A673 (cell line): ENCODE results near the gene CEP85L. TPM values are rescaled to one million over a fixed set of nuclear protein-coding genes. Genes with fewer than 3 reads are reported as not detected.

Source experiments
- BruUV-seq: library from RNA; stranded (reverse); fragments of 400-500 nt; replicated peaks from 2 replicates; lab custom pipeline; 2021; lab: Mats Ljungman, UMichigan
- CTCF ChIA-PET: fragments of 300-600 bp; sonication (Branson Sonifier 250); formaldehyde crosslinking; loops from one replicate; lab custom pipeline; 2022; ENCODE audit warnings: antibody characterized with exemption; lab: Charles Lee
- POLR2A ChIA-PET: fragments of 300-600 bp; sonication (Branson Sonifier 250); formaldehyde crosslinking; loops from one replicate; lab custom pipeline; 2022; ENCODE audit warnings: antibody characterized with exemption; ENCODE audit not compliant: low non-redundant PET; lab: Charles Lee
- DNase-seq: peaks from one replicate; pipeline ENCODE4 v3.0.0-alpha.2; 2015; ENCODE audit warnings: low spot score
- H3K27ac ChIP-seq: fragments of 200-600 bp; sonication (generic); 2 replicates; pipeline ENCODE4 v1.5.1; 2016; ENCODE audit warnings: mixed run types, low read depth, mild to moderate bottlenecking, mixed read lengths, antibody characterized with exemption, low read length; ENCODE audit not compliant: poor library complexity, severe bottlenecking
- H3K27me3 ChIP-seq: fragments of 200-600 bp; sonication (generic); replicated peaks from 2 replicates; pipeline ENCODE4 v1.6.1; 2017; ENCODE audit warnings: mixed run types, low read depth, mild to moderate bottlenecking, mixed read lengths, antibody characterized with exemption, low read length; ENCODE audit not compliant: insufficient read depth, poor library complexity
- H3K36me3 ChIP-seq: fragments of 200-600 bp; sonication (generic); 2 replicates; pipeline ENCODE4 v1.6.1; 2016; ENCODE audit warnings: mixed run types, mild to moderate bottlenecking, mixed read lengths, antibody characterized with exemption, low read length; ENCODE audit not compliant: insufficient read depth, poor library complexity, severe bottlenecking
- H3K4me1 ChIP-seq: fragments of 200-600 bp; sonication (generic); 2 replicates; pipeline ENCODE4 v1.6.1; 2017; ENCODE audit warnings: mixed run types, mild to moderate bottlenecking, mixed read lengths, antibody characterized with exemption, low read length; ENCODE audit not compliant: insufficient read depth, poor library complexity, severe bottlenecking
- H3K4me3 ChIP-seq: fragments of 200-600 bp; sonication (generic); 2 replicates; pipeline ENCODE4 v1.5.1; 2016; ENCODE audit warnings: low read depth, mixed run types, mild to moderate bottlenecking, mixed read lengths, low read length; ENCODE audit not compliant: poor library complexity, severe bottlenecking
- H3K9me3 ChIP-seq: fragments of 200-600 bp; sonication (generic); 2 replicates; pipeline ENCODE4 v1.6.1; 2016; ENCODE audit warnings: mixed run types, low read depth, mild to moderate bottlenecking, mixed read lengths, antibody characterized with exemption, low read length; ENCODE audit not compliant: poor library complexity, severe bottlenecking
- CTCF ChIP-seq: fragments of 300-800, 200-600 bp; sonication (generic); conservative IDR thresholded peaks from 2 replicates; pipeline ENCODE4 v1.5.1; 2017; ENCODE audit warnings: low read depth, mild to moderate bottlenecking, antibody characterized with exemption, low read length, moderate library complexity, mixed read lengths
- EZH2 ChIP-seq: fragments of 200-600 bp; sonication (generic); IDR thresholded peaks from 2 replicates; pipeline ENCODE4 v1.6.1; 2017; ENCODE audit warnings: borderline replicate concordance, low read depth, mild to moderate bottlenecking, mixed read lengths, antibody characterized with exemption, low read length; ENCODE audit not compliant: poor library complexity, severe bottlenecking
- intact Hi-C: fragments of 100-400 bp; cut with micrococcal nuclease; formaldehyde crosslinking; loops from one replicate; pipeline ENCODE4 v1.10.0; 2022; ENCODE audit not compliant: unreplicated experiment
- total RNA-seq: library from RNA; stranded (reverse); gene quantifications from 2 replicates; pipeline ENCODE4 v1.2.3, GENCODE V29; 2021

Gene CEP85L
- total RNA-seq, 1 experiment from 2014 or later = 7.4 TPM

GRCh38 chr6:118565311-118565960 lies 86.0 kb downstream of the CEP85L start:
- no TSS peak for BruUV-seq
- Histone ChIP-seq H3K36me3 (no peaks in the 10 kb centered on the region), H3K9me3 (no peaks in the 10 kb centered on the region), H3K27ac (no peak overlapping the region), H3K4me3 (no peak overlapping the region), H3K27me3 (no peaks in the 10 kb centered on the region), H3K4me1 (no peaks in the 10 kb centered on the region)
- intact Hi-C loops = no loop called here
- no peak for DNase-seq
- POLR2A ChIA-PET = no interaction called here
- CTCF ChIA-PET = no interaction called here
- TF ChIP-seq EZH2 = no peak
- peak; percentile 40 for TF ChIP-seq CTCF

DNA sequence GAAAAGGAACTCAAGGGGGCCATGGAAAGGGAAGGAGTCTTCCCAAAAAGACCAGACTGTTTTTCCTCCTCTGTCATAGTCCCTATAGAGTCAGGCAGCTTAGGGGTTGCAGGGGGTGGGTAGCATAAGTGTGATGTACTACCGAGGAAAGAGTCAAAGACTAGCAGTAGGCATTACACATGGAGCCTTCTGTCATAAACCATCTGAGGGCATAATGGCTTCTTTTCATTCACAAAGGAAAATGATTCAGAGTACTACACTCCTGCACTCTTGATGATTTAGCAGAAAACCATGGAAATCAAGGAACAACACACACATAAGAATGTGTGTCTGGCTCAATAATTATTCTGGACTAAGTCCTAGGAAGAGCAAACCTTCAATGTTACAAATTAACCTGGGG lies 88.4 kb downstream of the CEP85L start:
- H3K27ac ChIP-seq = no peak overlapping the region

DNA sequence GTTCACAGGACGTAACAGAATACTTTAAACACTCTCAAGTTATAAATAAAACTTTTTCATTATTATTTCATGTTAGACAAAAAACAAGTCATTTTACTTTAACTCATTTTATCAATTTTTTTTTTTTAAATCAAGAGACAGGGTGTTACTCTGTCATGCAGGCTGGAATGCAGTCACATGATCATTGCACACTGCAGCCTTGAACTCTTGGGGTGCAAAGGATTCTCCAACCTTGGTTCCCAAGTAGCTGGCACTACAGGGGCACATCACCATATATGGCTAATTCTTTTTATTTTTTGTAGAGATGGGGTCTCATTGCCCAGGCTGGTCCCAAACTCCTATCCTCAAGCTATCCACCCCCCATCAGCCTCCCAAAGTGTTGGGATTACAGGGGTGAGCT lies 89.1 kb downstream of the CEP85L start:
- BruUV-seq = no TSS peak
- no peak for TF ChIP-seq EZH2
- TF ChIP-seq CTCF = no peak
- Histone ChIP-seq H3K4me3 (no peak overlapping the region), H3K4me1 (peaks cover 14% of the 10 kb centered on the region), H3K9me3 (no peaks in the 10 kb centered on the region), H3K27ac (no peak overlapping the region), H3K36me3 (no peaks in the 10 kb centered on the region), H3K27me3 (no peaks in the 10 kb centered on the region)
- no peak for DNase-seq
- intact Hi-C loops = no loop called here
- ChIA-PET POLR2A (no interaction called here), CTCF (no interaction called here)

More for the DNA sequence above, 88.4 kb downstream of the CEP85L start:
- no TSS peak for BruUV-seq
- ChIA-PET CTCF (no interaction called here), POLR2A (no interaction called here)
- H3K4me1 ChIP-seq = peaks cover 14% of the 10 kb centered on the region
- no peak for DNase-seq
- TF ChIP-seq CTCF = no peak
- no peak for TF ChIP-seq EZH2
- H3K36me3 ChIP-seq = no peaks in the 10 kb centered on the region
- H3K27me3 ChIP-seq = no peaks in the 10 kb centered on the region
- H3K9me3 ChIP-seq = no peaks in the 10 kb centered on the region
- intact Hi-C loops = no loop called here
- H3K4me3 ChIP-seq = no peak overlapping the region
